B cell (primary cell): ENCODE results near the gene ITPRIPL2. TPM values are rescaled to one million over a fixed set of nuclear protein-coding genes. Genes with fewer than 3 reads are reported as not detected.

Experiments
- ATAC-seq: fragments of 200-7000 bp; cut with Tn5 transposase; one replicate; pipeline ENCODE4 v1.10.0; 2021; ENCODE audit warnings: low read depth, mild to moderate bottlenecking, moderate number of reproducible peaks, moderate library complexity
- CTCF ChIA-PET: fragments of 350-600 bp; sonication (Branson Sonifier 250); formaldehyde crosslinking; loops from one replicate; lab custom pipeline; 2021; ENCODE audit warnings: antibody characterized with exemption, inconsistent platforms; lab: Charles Lee
- POLR2A ChIA-PET: fragments of 350-600 bp; sonication (Branson Sonifier 250); formaldehyde crosslinking; loops from one replicate; lab custom pipeline; 2021; ENCODE audit warnings: antibody characterized with exemption; lab: Charles Lee
- DNase-seq: peaks from one replicate; pipeline ENCODE4 v3.0.0; 2013
- H2AFZ ChIP-seq: 2 replicates; pipeline ENCODE4 v1.6.1; 2012; ENCODE audit warnings: mild to moderate bottlenecking, low read depth, low read length; ENCODE audit not compliant: insufficient read depth, poor library complexity, severe bottlenecking
- H3K27ac ChIP-seq, 2 donors: 1 replicate in 1 of 2; 2 replicates in 1 of 2; pipeline ENCODE4 v1.5.1; 2012 to 2013; ENCODE audit warnings: low read length in 2 of 2, mild to moderate bottlenecking in 2 of 2, moderate library complexity in 1 of 2
- H3K27me3 ChIP-seq, 4 experiments: fragments of 200-600 bp in 1 of 4; sonication (generic) in 1 of 4; replicated peaks in 1 of 4; 1 replicate in 2 of 4; 2 replicates in 2 of 4; pipeline versions ENCODE4 v1.6.1 to v1.7.0; 2013 to 2016; ENCODE audit warnings: low read length in 3 of 4, mild to moderate bottlenecking in 2 of 4, mixed read lengths in 1 of 4, moderate library complexity in 1 of 4; ENCODE audit not compliant: insufficient read depth in 4 of 4, control insufficient read depth in 3 of 4; ENCODE audit errors: control extremely low read depth in 1 of 4
- H3K36me3 ChIP-seq, 2 experiments: replicated peaks in 1 of 2; 1 replicate in 1 of 2; 2 replicates in 1 of 2; pipeline versions ENCODE4 v1.6.1 to v1.7.1; 2013; ENCODE audit warnings: low read length in 1 of 2; ENCODE audit not compliant: insufficient read depth in 2 of 2, control insufficient read depth in 1 of 2; ENCODE audit errors: control extremely low read depth in 1 of 2, extremely low read depth in 1 of 2
- H3K4me1 ChIP-seq, 2 donors: fragments of 200-600 bp in 1 of 2; sonication (generic) in 1 of 2; 1 replicate in 1 of 2; 2 replicates in 1 of 2; pipeline versions ENCODE4 v1.5.1 to v1.6.1; 2013 to 2017; ENCODE audit warnings: low read length in 2 of 2; ENCODE audit not compliant: control insufficient read depth in 2 of 2, insufficient read depth in 2 of 2
- H3K4me2 ChIP-seq: replicated peaks from 2 replicates; pipeline ENCODE3; 2012; ENCODE audit warnings: mild to moderate bottlenecking, low read depth, low read length; ENCODE audit not compliant: poor library complexity, severe bottlenecking
- H3K4me3 ChIP-seq, 5 experiments: fragments of 200-600 bp in 1 of 5; sonication (generic) in 1 of 5; 1 replicate in 3 of 5; 2 replicates in 2 of 5; pipeline versions ENCODE4 v1.5.1 to v1.7.0; 2011 to 2016; ENCODE audit warnings: low read length in 4 of 5, mild to moderate bottlenecking in 4 of 5, low read depth in 2 of 5, control low read depth in 1 of 5, moderate library complexity in 1 of 5; ENCODE audit not compliant: insufficient read depth in 1 of 5; ENCODE audit errors: control extremely low read depth in 1 of 5, extremely low read depth in 1 of 5
- H3K79me2 ChIP-seq: fragments of 200-600 bp; sonication (generic); one replicate; pipeline ENCODE4 v1.6.0; 2016; ENCODE audit warnings: low read length; ENCODE audit not compliant: control insufficient read depth, insufficient read depth
- H3K9ac ChIP-seq: fragments of 200-600 bp; sonication (generic); 2 replicates; pipeline ENCODE4 v1.6.1; 2017; ENCODE audit warnings: mild to moderate bottlenecking, low read length, moderate library complexity
- H3K9me3 ChIP-seq, 3 donors: one replicate each; pipeline versions ENCODE4 v1.6.1 to v1.7.1; 2013; ENCODE audit warnings: low read length in 2 of 3; ENCODE audit not compliant: control insufficient read depth in 2 of 3, insufficient read depth in 1 of 3; ENCODE audit errors: control extremely low read depth in 1 of 3
- H4K20me1 ChIP-seq: 2 replicates; pipeline ENCODE4 v1.6.0; 2012; ENCODE audit warnings: mild to moderate bottlenecking, low read length; ENCODE audit not compliant: insufficient read depth, control insufficient read depth, poor library complexity, severe bottlenecking
- H3K27ac Mint-ChIP-seq: one replicate; pipeline ENCODE4 v1.8.0; 2021; ENCODE audit warnings: mixed read lengths
- H3K27me3 Mint-ChIP-seq: one replicate; pipeline ENCODE4 v1.8.0; 2021; ENCODE audit warnings: mixed read lengths
- H3K4me1 Mint-ChIP-seq: one replicate; pipeline ENCODE4 v1.8.0; 2021; ENCODE audit warnings: mixed read lengths
- H3K4me3 Mint-ChIP-seq: one replicate; pipeline ENCODE4 v1.8.0; 2021; ENCODE audit warnings: mixed read lengths
- H3K9me3 Mint-ChIP-seq: one replicate; pipeline ENCODE4 v1.8.0; 2022; ENCODE audit warnings: mixed read lengths; ENCODE audit not compliant: insufficient read depth
- CTCF ChIP-seq: fragments of 200-600 bp; IDR thresholded peaks from one replicate; pipeline ENCODE4 v1.8.0; 2022; ENCODE audit warnings: antibody characterized with exemption, mild to moderate bottlenecking
- EZH2 ChIP-seq: IDR thresholded peaks from 2 replicates; pipeline ENCODE4 v1.6.1; 2012; ENCODE audit warnings: borderline replicate concordance, low read depth, mild to moderate bottlenecking, moderate library complexity, low read length; ENCODE audit not compliant: insufficient read depth, poor library complexity, severe bottlenecking
- WGBS: methylation state at CpG from one replicate; pipeline ENCODE4 v1.1.5; 2013; ENCODE audit warnings: missing lambda C conversion rate; ENCODE audit not compliant: insufficient coverage; 5-methylcytosine and 5-hydroxymethylcytosine counted together
- intact Hi-C: fragments of 100-400 bp; cut with micrococcal nuclease; formaldehyde crosslinking; loops from one replicate; pipeline ENCODE4 v1.10.0; 2022
- polyA plus RNA-seq: library from polyadenylated mRNA; depleted of rRNA; stranded (reverse); fragments of >200 nt; gene quantifications from 2 replicates; pipeline ENCODE4 v1.2.3, GENCODE V29; 2012
- total RNA-seq, 2 donors: library from RNA; stranded (reverse); fragments of 120-200 nt in 1 of 2; gene quantifications; 1 replicate in 1 of 2; 2 replicates in 1 of 2; pipeline versions ENCODE4 v1.2.3 to v1.2.4, GENCODE V29; 2013 to 2022

ITPRIPL2 gene
- total and polyA plus RNA-seq, 2 donors (not counting 1 experiment from before 2014, with no cell fraction given), result 1.1 to 15.4 TPM

DNA sequence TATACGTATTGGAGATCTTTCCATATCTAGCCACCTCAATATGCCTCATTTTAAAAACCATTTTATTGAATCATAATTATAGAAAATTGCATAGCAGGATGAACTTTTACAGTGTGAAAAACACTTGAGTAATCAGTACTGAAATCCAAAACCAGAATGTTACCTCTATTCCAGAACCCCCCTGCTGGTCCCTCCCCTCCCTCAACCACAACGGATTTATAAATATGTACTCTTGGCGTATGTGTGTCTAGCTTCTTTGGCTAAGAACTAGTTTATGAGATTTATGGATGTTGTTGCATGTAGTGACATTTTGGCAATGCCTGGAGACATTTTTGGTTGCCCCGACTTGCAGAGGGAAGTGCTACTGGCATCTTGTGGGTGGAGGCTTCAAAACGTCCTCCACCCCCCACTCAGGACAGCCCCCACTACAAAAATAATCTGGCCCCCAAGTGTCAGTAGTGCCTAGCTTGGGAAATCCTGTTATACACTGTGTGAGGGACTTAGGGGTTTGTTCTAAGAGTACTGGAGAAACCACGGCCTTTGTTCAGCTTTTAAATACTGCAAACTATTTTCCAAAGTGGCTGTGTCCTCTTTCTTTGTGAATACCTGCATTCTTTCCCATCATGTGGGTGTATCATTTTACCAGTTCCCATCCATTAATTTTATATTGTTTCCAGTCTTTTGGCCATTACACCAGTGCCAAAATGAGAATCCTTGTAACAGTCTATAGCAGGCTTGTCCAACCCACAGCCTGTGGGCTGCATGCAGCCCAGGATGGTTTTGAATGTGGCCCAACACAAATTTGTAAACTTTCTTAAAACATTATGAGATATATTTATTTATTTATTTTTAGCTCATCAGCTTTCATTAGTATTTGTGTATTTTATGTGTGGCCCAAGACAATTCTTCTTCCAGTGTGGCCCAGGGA, 23.7 kb downstream of the ITPRIPL2 start:
- TF ChIP-seq CTCF (no peak), EZH2 (no peak)
- Histone ChIP-seq H3K36me3 (no peaks in the 10 kb centered on the region), H3K9me3 (peaks cover 0 to 4% (median 0%) of the 10 kb centered on the region in 3 donors), H3K27ac (no peak overlapping the region), H4K20me1 (no peaks in the 10 kb centered on the region), H2AFZ (no peak overlapping the region), H3K27me3 (peaks cover 0 to 7% (median under 1%) of the 10 kb centered on the region in 4 experiments), H3K79me2 (no peaks in the 10 kb centered on the region), H3K4me3 (no peak overlapping the region), H3K4me2 (no peak overlapping the region), H3K9ac (no peak overlapping the region), H3K4me1 (peaks cover 0 to 6% of the 10 kb centered on the region in 2 donors)
- no peak overlapping the region for H3K4me3 Mint-ChIP-seq
- ChIA-PET POLR2A (no interaction called here), CTCF (no interaction called here)
- ATAC-seq, result no peak
- intact Hi-C loops, result no loop called here
- peaks cover 6% of the 10 kb centered on the region for H3K4me1 Mint-ChIP-seq
- peaks cover 12% of the 10 kb centered on the region for H3K27me3 Mint-ChIP-seq
- no peaks in the 10 kb centered on the region for H3K9me3 Mint-ChIP-seq
- no peak overlapping the region for H3K27ac Mint-ChIP-seq
- DNase-seq, result no peak
- WGBS, result 80% methylated on average over 1 of the region's 6 CpGs

DNA sequence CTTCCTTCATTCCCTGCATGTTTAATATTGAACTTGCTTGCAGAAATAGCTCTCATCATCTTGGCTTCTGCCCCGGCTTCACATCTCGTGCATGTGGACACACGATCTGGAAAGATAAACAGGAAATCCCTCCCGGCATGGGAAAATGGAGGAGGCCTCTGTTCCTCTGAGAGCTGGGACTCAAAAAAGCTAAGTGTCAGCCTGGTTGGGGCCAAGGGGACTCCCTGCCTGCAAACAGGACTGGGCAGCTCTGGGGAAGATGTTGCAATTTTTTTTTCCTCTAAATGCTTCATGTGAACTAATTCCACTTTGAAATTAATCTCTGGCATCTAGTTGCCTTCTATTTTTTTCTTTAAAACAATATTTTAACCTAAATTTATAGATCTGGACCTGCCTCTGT, 24.8 kb downstream of the ITPRIPL2 start:
- Histone ChIP-seq H3K4me3 (no peak overlapping the region), H3K79me2 (no peaks in the 10 kb centered on the region), H3K4me2 (no peak overlapping the region), H3K27ac (no peak overlapping the region), H3K27me3 (peaks cover 0 to 7% (median under 1%) of the 10 kb centered on the region in 4 experiments), H3K9ac (no peak overlapping the region), H4K20me1 (no peaks in the 10 kb centered on the region), H3K9me3 (no peaks in the 10 kb centered on the region), H3K36me3 (no peaks in the 10 kb centered on the region), H3K4me1 (no peaks in the 10 kb centered on the region), H2AFZ (no peak overlapping the region)
- Mint-ChIP-seq H3K27me3 (peaks cover 12% of the 10 kb centered on the region), H3K9me3 (no peaks in the 10 kb centered on the region), H3K4me3 (no peak overlapping the region), H3K4me1 (no peaks in the 10 kb centered on the region), H3K27ac (no peak overlapping the region)
- ChIA-PET POLR2A (no interaction called here), CTCF (no interaction called here)
- TF ChIP-seq CTCF (no peak), EZH2 (no peak)
- whole genome bisulfite sequencing, result 85% methylated on average over 4 of the region's 4 CpGs
- DNase-seq (no peak), ATAC-seq (no peak)
- intact Hi-C loops, result no loop called here
